Measurements from ENCODE around the gene FAM20C. TPM values are rescaled to one million over a fixed set of nuclear protein-coding genes. Genes with fewer than 3 reads are reported as not detected.
"Not testable (repeated sequence)": the region's sequence is repeated elsewhere in the genome, so short reads cannot be mapped to it uniquely, and the experiment has no call there.

Gene FAM20C
- total RNA-seq, 4 donors from 2014 or later, result 15.8 to 20.4 (median 18.7) TPM

DNA sequence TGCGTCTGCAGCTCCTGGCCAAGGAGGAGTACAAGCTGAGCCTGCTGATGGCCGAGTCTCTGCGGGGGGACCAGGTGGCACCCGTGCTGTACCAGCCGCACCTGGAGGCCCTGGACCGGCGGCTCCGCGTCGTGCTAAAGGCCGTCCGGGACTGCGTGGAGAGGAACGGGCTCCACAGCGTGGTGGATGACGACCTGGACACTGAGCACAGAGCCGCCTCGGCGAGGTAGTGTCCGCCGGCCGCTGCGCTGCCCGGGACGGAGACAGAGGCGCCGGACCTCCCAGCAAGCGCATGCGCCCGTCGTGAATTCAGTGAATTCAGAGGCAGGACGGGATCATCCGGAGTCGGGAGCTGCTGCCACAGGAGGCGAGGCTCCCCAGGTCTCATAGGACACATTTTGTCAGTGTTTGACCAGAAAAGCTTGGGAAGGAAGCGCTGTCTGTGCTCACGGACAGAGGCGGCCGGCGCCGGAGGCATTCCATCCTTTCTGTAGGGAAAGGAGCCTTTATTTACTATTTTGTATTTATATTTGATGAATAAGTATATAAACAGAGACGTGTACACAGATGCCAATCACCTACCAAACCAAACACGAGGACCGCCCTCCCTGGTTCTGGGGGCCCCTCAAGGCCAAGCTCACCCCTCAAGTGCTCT is 67.5 kb downstream of the FAM20C start:
- Histone ChIP-seq H3K4me1 (peaks cover 8% of the 10 kb centered on the region), H3K9me3 (peaks cover 9% of the 10 kb centered on the region), H3K4me3 (no peak overlapping the region), H3K27ac (no peak overlapping the region), H3K36me3 (peaks cover 50% of the 10 kb centered on the region), H3K27me3 (no peaks in the 10 kb centered on the region)
- 94% methylated on average over 32 of the region's 44 CpGs for WGBS
- TF ChIP-seq EP300 (IDR thresholded peaks at IDR 0.05) (no peak), POLR2A (IDR thresholded peaks at IDR 0.05) (no peak), POLR2AphosphoS5 (IDR thresholded peaks at IDR 0.05) (no peak)
- TF ChIP-seq, protein P1, sequence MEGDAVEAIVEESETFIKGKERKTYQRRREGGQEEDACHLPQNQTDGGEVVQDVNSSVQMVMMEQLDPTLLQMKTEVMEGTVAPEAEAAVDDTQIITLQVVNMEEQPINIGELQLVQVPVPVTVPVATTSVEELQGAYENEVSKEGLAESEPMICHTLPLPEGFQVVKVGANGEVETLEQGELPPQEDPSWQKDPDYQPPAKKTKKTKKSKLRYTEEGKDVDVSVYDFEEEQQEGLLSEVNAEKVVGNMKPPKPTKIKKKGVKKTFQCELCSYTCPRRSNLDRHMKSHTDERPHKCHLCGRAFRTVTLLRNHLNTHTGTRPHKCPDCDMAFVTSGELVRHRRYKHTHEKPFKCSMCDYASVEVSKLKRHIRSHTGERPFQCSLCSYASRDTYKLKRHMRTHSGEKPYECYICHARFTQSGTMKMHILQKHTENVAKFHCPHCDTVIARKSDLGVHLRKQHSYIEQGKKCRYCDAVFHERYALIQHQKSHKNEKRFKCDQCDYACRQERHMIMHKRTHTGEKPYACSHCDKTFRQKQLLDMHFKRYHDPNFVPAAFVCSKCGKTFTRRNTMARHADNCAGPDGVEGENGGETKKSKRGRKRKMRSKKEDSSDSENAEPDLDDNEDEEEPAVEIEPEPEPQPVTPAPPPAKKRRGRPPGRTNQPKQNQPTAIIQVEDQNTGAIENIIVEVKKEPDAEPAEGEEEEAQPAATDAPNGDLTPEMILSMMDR (IDR thresholded peaks at IDR 0.05), result no peak
- DNase-seq (ENCODE audit: low spot score in 2 of 2), result peak in 1 of 2 donors; percentile 51

DNA sequence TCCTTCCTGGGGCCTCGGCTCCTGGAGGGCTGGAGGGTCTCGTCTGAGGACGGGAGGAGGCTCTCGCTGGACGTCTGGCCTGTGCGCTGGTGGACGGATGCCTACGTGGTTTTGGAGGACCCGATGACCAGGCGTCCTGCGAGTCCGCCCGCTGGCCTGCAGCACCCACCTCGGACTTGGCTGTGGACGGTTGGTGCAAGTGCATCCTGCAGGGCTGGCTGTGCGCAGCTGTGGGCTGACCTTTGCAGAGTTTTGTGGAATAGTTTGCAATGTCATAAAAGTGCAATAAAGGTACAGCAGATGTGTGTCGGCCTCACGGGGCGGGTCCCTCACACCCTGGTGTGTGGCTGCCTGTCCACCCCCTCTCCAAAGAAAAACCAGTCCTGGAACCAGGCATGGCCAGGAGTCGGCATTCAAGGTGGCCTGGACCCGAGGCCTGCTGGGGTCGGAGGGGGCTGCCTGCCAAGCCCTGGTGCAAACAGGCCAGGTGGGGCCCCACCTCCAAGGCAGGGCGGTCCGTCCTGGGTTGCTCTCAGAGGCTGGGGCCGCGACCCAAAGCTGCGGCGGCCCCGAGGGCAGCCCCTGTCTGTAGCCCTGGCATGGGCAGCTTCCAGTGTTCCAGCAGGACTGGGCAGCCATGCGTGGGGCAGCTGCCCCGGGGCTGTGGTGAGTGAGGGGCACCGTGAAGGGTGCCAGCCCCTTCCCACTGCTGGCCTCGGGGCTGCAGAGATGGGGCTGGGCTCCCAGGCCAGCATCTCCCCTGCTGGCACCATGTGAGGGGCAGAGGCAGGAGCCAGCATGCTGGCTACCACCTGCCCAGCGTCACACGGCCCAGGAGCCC is 68.3 kb downstream of the FAM20C start:
- Histone ChIP-seq H3K4me3 (no peak overlapping the region), H3K27ac (no peak overlapping the region), H3K9me3 (peaks cover 9% of the 10 kb centered on the region), H3K36me3 (peaks cover 50% of the 10 kb centered on the region), H3K4me1 (peaks cover 12% of the 10 kb centered on the region), H3K27me3 (no peaks in the 10 kb centered on the region)
- DNase-seq (ENCODE audit: low spot score in 2 of 2), result peak in 1 of 2 donors; percentile 59
- WGBS, result 88% methylated on average over 24 of the region's 35 CpGs
- TF ChIP-seq POLR2A (IDR thresholded peaks at IDR 0.05), result no peak

DNA sequence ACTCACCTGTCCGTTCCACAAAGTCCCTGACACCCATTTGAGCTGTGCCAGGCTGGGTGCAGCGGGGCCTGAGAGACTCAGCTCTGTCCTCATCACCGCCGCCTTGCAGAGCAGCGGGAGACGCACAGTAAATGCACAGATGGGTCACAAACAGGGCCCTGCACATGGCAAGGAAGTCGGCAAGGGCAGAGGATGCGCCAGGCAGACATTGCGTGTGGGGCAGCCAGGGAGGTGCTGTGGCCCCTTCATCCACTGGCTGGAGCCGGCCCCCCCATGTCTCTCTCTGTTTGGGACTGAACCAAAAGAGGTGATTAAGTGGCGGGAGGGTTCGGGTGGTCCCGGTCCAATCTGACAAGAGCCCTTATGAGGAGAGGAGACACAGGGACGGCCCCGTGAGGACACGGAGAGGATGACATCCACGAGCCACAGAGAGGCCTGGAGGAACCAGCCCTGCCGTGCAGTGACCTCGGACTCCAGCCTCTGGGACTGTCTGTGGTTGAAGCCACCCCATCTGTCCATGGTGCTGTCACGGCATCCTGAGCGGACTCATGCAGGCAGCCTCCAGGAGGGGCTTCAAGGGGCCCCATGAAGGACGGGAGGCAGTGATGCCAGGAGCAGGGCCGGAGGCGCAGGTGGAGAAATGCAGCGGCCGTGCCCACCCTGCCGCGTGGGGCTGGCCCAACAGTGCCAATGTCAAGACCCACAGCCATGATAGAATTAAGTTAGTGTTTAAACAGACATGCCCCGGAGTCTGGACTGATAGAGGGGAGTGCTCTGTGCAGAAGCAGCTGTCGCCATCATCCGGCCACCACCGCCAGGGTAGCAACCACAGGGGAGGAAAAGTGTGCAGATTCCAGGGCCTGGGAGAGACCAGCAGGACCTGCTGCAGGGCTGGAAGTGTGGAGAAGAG is 69.2 kb downstream of the FAM20C start:
- H3K4me1 ChIP-seq, result peaks cover 12% of the 10 kb centered on the region
- peaks cover 43% of the 10 kb centered on the region for H3K36me3 ChIP-seq
- no peak overlapping the region for H3K27ac ChIP-seq
- H3K9me3 ChIP-seq, result peaks cover 9% of the 10 kb centered on the region
- peak in 1 of 2 donors; percentile 53 for DNase-seq (ENCODE audit: low spot score in 2 of 2)
- TF ChIP-seq POLR2A (IDR thresholded peaks at IDR 0.05) (no peak), EP300 (IDR thresholded peaks at IDR 0.05) (no peak), POLR2AphosphoS5 (IDR thresholded peaks at IDR 0.05) (no peak)
- TF ChIP-seq, protein P1 (IDR thresholded peaks at IDR 0.05), result no peak
- H3K27me3 ChIP-seq, result no peaks in the 10 kb centered on the region
- 96% methylated on average over 17 of the region's 32 CpGs for WGBS
- H3K4me3 ChIP-seq, result no peak overlapping the region

DNA sequence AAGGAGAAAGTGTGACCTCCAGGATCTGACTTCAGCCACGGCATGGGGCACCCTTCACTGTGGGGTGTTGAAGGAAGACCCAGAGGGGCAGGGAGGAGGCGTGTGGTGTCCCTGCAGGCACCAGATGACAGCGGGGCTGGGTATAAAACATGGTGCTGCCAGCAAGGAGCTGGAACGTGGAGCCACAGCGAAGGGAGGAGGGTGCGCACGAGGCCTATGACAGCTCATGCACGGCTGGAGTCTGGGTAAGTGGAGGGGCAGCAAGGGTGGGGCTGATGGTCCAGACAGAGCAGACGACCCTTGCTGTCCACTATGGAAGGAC is 69.8 kb downstream of the FAM20C start:
- no peak overlapping the region for H3K27ac ChIP-seq
- WGBS, result 95% methylated on average over 9 of the region's 9 CpGs
- H3K36me3 ChIP-seq, result peaks cover 37% of the 10 kb centered on the region
- peak in 1 of 2 donors; percentile 46 for DNase-seq (ENCODE audit: low spot score in 2 of 2)
- H3K9me3 ChIP-seq, result peaks cover 9% of the 10 kb centered on the region
- H3K27me3 ChIP-seq, result peaks cover 4% of the 10 kb centered on the region
- TF ChIP-seq, protein P1 (IDR thresholded peaks at IDR 0.05), result no peak
- TF ChIP-seq EP300 (IDR thresholded peaks at IDR 0.05) (no peak), POLR2AphosphoS5 (IDR thresholded peaks at IDR 0.05) (no peak), POLR2A (IDR thresholded peaks at IDR 0.05) (no peak)
- H3K4me1 ChIP-seq, result peaks cover 12% of the 10 kb centered on the region
- no peak overlapping the region for H3K4me3 ChIP-seq

DNA sequence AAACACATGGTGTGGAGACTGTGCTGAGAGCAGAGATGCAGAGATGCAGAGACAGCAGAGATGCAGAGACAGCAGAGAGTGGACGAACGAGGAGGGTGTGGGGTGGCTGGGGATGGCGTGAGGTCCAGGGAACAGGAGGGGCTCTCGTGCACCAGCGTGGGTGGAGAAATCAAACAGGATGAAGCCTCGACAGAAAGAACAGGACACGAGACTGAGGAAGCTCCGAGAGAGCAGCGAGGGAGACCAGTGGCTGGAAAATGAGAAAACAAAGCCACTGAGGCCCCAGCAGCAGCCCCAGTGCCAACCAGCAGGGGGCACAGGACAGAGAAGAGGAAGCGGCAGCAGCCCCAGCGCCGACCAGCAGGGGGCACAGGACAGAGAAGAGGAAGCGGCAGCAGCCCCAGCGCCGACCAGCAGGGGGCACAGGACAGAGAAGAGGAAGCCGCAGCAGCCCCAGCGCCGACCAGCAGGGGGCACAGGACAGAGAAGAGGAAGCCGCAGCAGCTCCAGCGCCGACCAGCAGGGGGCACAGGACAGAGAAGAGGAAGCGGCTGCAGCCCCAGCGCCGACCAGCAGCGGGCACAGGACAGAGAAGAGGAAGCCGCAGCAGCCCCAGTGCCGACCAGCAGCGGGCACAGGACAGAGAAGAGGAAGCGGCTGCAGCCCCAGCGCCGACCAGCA is 70.4 kb downstream of the FAM20C start:
- Histone ChIP-seq H3K4me1 (peaks cover 12% of the 10 kb centered on the region), H3K36me3 (peaks cover 33% of the 10 kb centered on the region)
- H3K27me3 ChIP-seq, H3K9me3 ChIP-seq, H3K27ac ChIP-seq, H3K4me3 ChIP-seq: not testable (repeated sequence)
- peak in 1 of 2 donors; percentile 49 for DNase-seq (ENCODE audit: low spot score in 2 of 2)
- 84% methylated on average over 16 of the region's 31 CpGs for WGBS

Data from suprapubic skin (tissue), 4 donors.